Measurements from ENCODE around the gene IFIT1B. TPM values are rescaled to one million over a fixed set of nuclear protein-coding genes. Genes with fewer than 3 reads are reported as not detected.
"Not testable (repeated sequence)": the region's sequence is repeated elsewhere in the genome, so short reads cannot be mapped to it uniquely, and the experiment has no call there.

IFIT1B gene
- total RNA-seq, 2 donors from 2014 or later = not detected

GRCh38 chr10:89406178-89406577, 28.3 kb downstream of the IFIT1B start:
- ATAC-seq (replicated peaks); H3K4me3 Mint-ChIP-seq; H3K27ac Mint-ChIP-seq; H3K27me3 Mint-ChIP-seq; H3K4me1 Mint-ChIP-seq; H3K9me3 Mint-ChIP-seq: not testable (repeated sequence)
- peaks cover 11% of the 10 kb centered on the region for H3K36me3 Mint-ChIP-seq (ENCODE audit: low read depth)

GRCh38 chr10:89407792-89408191, 29.9 kb downstream of the IFIT1B start:
- not testable (repeated sequence) for H3K9me3 Mint-ChIP-seq; ATAC-seq (replicated peaks); H3K4me3 Mint-ChIP-seq; H3K27ac Mint-ChIP-seq; H3K27me3 Mint-ChIP-seq; H3K4me1 Mint-ChIP-seq
- peaks cover 10% of the 10 kb centered on the region for H3K36me3 Mint-ChIP-seq (ENCODE audit: low read depth)

GRCh38 chr10:89409282-89409681, 31.4 kb downstream of the IFIT1B start:
- H3K27ac Mint-ChIP-seq; H3K4me3 Mint-ChIP-seq; H3K9me3 Mint-ChIP-seq; H3K27me3 Mint-ChIP-seq; ATAC-seq (replicated peaks); H3K36me3 Mint-ChIP-seq (ENCODE audit: low read depth): not testable (repeated sequence)
- H3K4me1 Mint-ChIP-seq = peaks cover 13% of the 10 kb centered on the region

- H3K9me3 Mint-ChIP-seq; ATAC-seq (replicated peaks); H3K27ac Mint-ChIP-seq; H3K36me3 Mint-ChIP-seq (ENCODE audit: low read depth); H3K27me3 Mint-ChIP-seq: not testable (repeated sequence)
- Mint-ChIP-seq H3K4me3 (peak overlapping the region; percentile 5), H3K4me1 (peaks cover 13% of the 10 kb centered on the region)
Observed at GRCh38 chr10:89410551-89410950, 32.7 kb downstream of the IFIT1B start.

GRCh38 chr10:89411135-89411534, 33.3 kb downstream of the IFIT1B start:
- not testable (repeated sequence) for H3K9me3 Mint-ChIP-seq; H3K36me3 Mint-ChIP-seq (ENCODE audit: low read depth); H3K4me3 Mint-ChIP-seq; ATAC-seq (replicated peaks); H3K27ac Mint-ChIP-seq; H3K27me3 Mint-ChIP-seq
- peaks cover 17% of the 10 kb centered on the region for H3K4me1 Mint-ChIP-seq

GRCh38 chr10:89412276-89412675, 34.4 kb downstream of the IFIT1B start:
- ATAC-seq (replicated peaks); H3K27me3 Mint-ChIP-seq; H3K9me3 Mint-ChIP-seq; H3K27ac Mint-ChIP-seq; H3K4me3 Mint-ChIP-seq: not testable (repeated sequence)
- Mint-ChIP-seq H3K4me1 (peaks cover 22% of the 10 kb centered on the region), H3K36me3 (ENCODE audit: low read depth) (peaks cover 15% of the 10 kb centered on the region)

- ATAC-seq (replicated peaks) = no peak
- Mint-ChIP-seq H3K4me3 (peak overlapping the region; percentile 91), H3K27me3 (no peaks in the 10 kb centered on the region), H3K36me3 (ENCODE audit: low read depth) (peaks cover 27% of the 10 kb centered on the region), H3K4me1 (peaks cover 28% of the 10 kb centered on the region), H3K27ac (peak overlapping the region; percentile 93), H3K9me3 (no peaks in the 10 kb centered on the region)
Observed at GRCh38 chr10:89413398-89413912, 35.6 kb downstream of the IFIT1B start.

GRCh38 chr10:89414146-89414878, 36.5 kb downstream of the IFIT1B start, which contains the start of gene IFIT5:
TSS of gene IFIT5 (plus strand) at chr10:89414568. CDS start at chr10:89414799, 231 bp downstream.
- H3K9me3 Mint-ChIP-seq = no peaks in the 10 kb centered on the region
- peaks cover 28% of the 10 kb centered on the region for H3K4me1 Mint-ChIP-seq
- peak within 1 kb of the TSS; percentile 93 for H3K27ac Mint-ChIP-seq
- peak; percentile 80 for ATAC-seq (replicated peaks)
- H3K27me3 Mint-ChIP-seq = no peaks in the 10 kb centered on the region
- peaks cover 28% of the 10 kb centered on the region for H3K36me3 Mint-ChIP-seq (ENCODE audit: low read depth)
- peak within 1 kb of the TSS; percentile 91 for H3K4me3 Mint-ChIP-seq

GRCh38 chr10:89414879-89415821, 37.3 kb downstream of the IFIT1B start:
- H3K27ac Mint-ChIP-seq = peak overlapping the region; percentile 89
- peaks cover 28% of the 10 kb centered on the region for H3K4me1 Mint-ChIP-seq
- ATAC-seq (replicated peaks) = peak; percentile 49
- H3K9me3 Mint-ChIP-seq = no peaks in the 10 kb centered on the region
- H3K36me3 Mint-ChIP-seq (ENCODE audit: low read depth) = peaks cover 29% of the 10 kb centered on the region
- H3K27me3 Mint-ChIP-seq = no peaks in the 10 kb centered on the region
- H3K4me3 Mint-ChIP-seq = peak overlapping the region; percentile 91

- no peak for ATAC-seq (replicated peaks)
- Mint-ChIP-seq H3K4me1 (peaks cover 27% of the 10 kb centered on the region), H3K27ac (peak overlapping the region; percentile 89), H3K4me3 (peak overlapping the region; percentile 91), H3K27me3 (no peaks in the 10 kb centered on the region), H3K36me3 (ENCODE audit: low read depth) (peaks cover 42% of the 10 kb centered on the region), H3K9me3 (no peaks in the 10 kb centered on the region)
Observed at GRCh38 chr10:89416465-89416864, 38.6 kb downstream of the IFIT1B start.

GRCh38 chr10:89419548-89419947, 41.7 kb downstream of the IFIT1B start:
- H3K36me3 Mint-ChIP-seq (ENCODE audit: low read depth) = peaks cover 43% of the 10 kb centered on the region
- no peak overlapping the region for H3K27ac Mint-ChIP-seq
- no peak for ATAC-seq (replicated peaks)
- no peaks in the 10 kb centered on the region for H3K9me3 Mint-ChIP-seq
- no peaks in the 10 kb centered on the region for H3K27me3 Mint-ChIP-seq
- H3K4me1 Mint-ChIP-seq = peaks cover 19% of the 10 kb centered on the region
- peak overlapping the region; percentile 19 for H3K4me3 Mint-ChIP-seq

- Mint-ChIP-seq H3K27me3 (no peaks in the 10 kb centered on the region), H3K27ac (no peak overlapping the region), H3K36me3 (ENCODE audit: low read depth) (peaks cover 35% of the 10 kb centered on the region), H3K4me3 (no peak overlapping the region), H3K4me1 (peaks cover 16% of the 10 kb centered on the region), H3K9me3 (no peaks in the 10 kb centered on the region)
- ATAC-seq (replicated peaks) = no peak
Observed at GRCh38 chr10:89421018-89421476, 43.2 kb downstream of the IFIT1B start.

GRCh38 chr10:89425000-89425399, 47.1 kb downstream of the IFIT1B start:
- no peak for ATAC-seq (replicated peaks)
- Mint-ChIP-seq H3K36me3 (ENCODE audit: low read depth) (peaks cover 15% of the 10 kb centered on the region), H3K4me1 (peaks cover 4% of the 10 kb centered on the region), H3K9me3 (no peaks in the 10 kb centered on the region), H3K4me3 (no peak overlapping the region), H3K27me3 (peaks cover 4% of the 10 kb centered on the region), H3K27ac (no peak overlapping the region)

- Mint-ChIP-seq H3K9me3 (no peaks in the 10 kb centered on the region), H3K4me3 (no peak overlapping the region), H3K36me3 (ENCODE audit: low read depth) (peaks cover 2% of the 10 kb centered on the region), H3K27me3 (peaks cover 4% of the 10 kb centered on the region), H3K27ac (no peak overlapping the region), H3K4me1 (no peaks in the 10 kb centered on the region)
- peak; percentile 53 for ATAC-seq (replicated peaks)
Observed at GRCh38 chr10:89426230-89426868, 48.5 kb downstream of the IFIT1B start.

All from activated T-helper 17 cell treated with anti-CD3 and anti-CD28 coated beads, Interleukin-2, amount 50 U/mL, for 72 hours (primary cell).